DMS79 treated with DMSO at 0.1 percent for 48 hours (cell line): ENCODE data around the gene POU6F2.
"Not testable (repeated sequence)": the region's sequence is repeated elsewhere in the genome, so short reads cannot be mapped to it uniquely, and the experiment has no call there.

ENCODE experiments used
- DNase-seq: peaks from one replicate; lab custom pipeline; 2025; lab: John Stamatoyannopoulos, UW

The POU6F2 gene

GRCh38 chr7:38992203-38992602 lies 14.5 kb downstream of the POU6F2 start:
- no peak for DNase-seq

- no peak for DNase-seq
Measured at GRCh38 chr7:39001595-39001994, 23.9 kb downstream of the POU6F2 start.

GRCh38 chr7:39002755-39003154 lies 25.0 kb downstream of the POU6F2 start:
- DNase-seq: no peak

- no peak for DNase-seq
Measured at GRCh38 chr7:39005036-39005435, 27.3 kb downstream of the POU6F2 start.

- DNase-seq: no peak
Measured at GRCh38 chr7:39005461-39005860, 27.8 kb downstream of the POU6F2 start.

- not testable (repeated sequence) for DNase-seq
Measured at GRCh38 chr7:39013049-39013939, 35.6 kb downstream of the POU6F2 start.

GRCh38 chr7:39016609-39017008 lies 38.9 kb downstream of the POU6F2 start:
- DNase-seq: no peak

- DNase-seq: no peak
Measured at GRCh38 chr7:39017369-39017915, 39.7 kb downstream of the POU6F2 start.

GRCh38 chr7:39022796-39023195 lies 45.1 kb downstream of the POU6F2 start:
- no peak for DNase-seq

GRCh38 chr7:39027491-39027890 lies 49.8 kb downstream of the POU6F2 start:
- DNase-seq: peak; percentile 14

GRCh38 chr7:39033885-39034624 lies 56.3 kb downstream of the POU6F2 start:
- DNase-seq: no peak

- DNase-seq: no peak
Measured at GRCh38 chr7:39035156-39035555, 57.4 kb downstream of the POU6F2 start.

- DNase-seq: peak; percentile 39
Measured at GRCh38 chr7:39035903-39036302, 58.2 kb downstream of the POU6F2 start.

GRCh38 chr7:39042670-39043069 lies 65.0 kb downstream of the POU6F2 start:
- DNase-seq: no peak

GRCh38 chr7:39043531-39043930 lies 65.8 kb downstream of the POU6F2 start:
- DNase-seq: peak; percentile 35

- DNase-seq: no peak
Measured at GRCh38 chr7:39044489-39044888, 66.8 kb downstream of the POU6F2 start.

GRCh38 chr7:39045231-39045630 lies 67.5 kb downstream of the POU6F2 start:
- no peak for DNase-seq

GRCh38 chr7:39051279-39051678 lies 73.6 kb downstream of the POU6F2 start:
- DNase-seq: no peak

GRCh38 chr7:39051707-39052106 lies 74.0 kb downstream of the POU6F2 start:
- no peak for DNase-seq

GRCh38 chr7:39054731-39055130 lies 77.0 kb downstream of the POU6F2 start:
- no peak for DNase-seq

- no peak for DNase-seq
Measured at GRCh38 chr7:39056153-39056552, 78.4 kb downstream of the POU6F2 start.

- DNase-seq: no peak
Measured at GRCh38 chr7:39062811-39063210, 85.1 kb downstream of the POU6F2 start.

- peak; percentile 68 for DNase-seq
Measured at GRCh38 chr7:39069031-39069430, 91.3 kb downstream of the POU6F2 start.
